Testis (tissue), 3 donors: ENCODE results near the gene ARL5A. TPM values are rescaled to one million over a fixed set of nuclear protein-coding genes. Genes with fewer than 3 reads are reported as not detected.

Experiments used
- DNase-seq: peaks from one replicate; pipeline ENCODE4 v3.0.0-alpha.2; 2019
- H3K27ac ChIP-seq, 2 donors: fragments of 200-600 bp; sonication (generic); one replicate each; pipeline ENCODE4 v1.5.1; 2019
- H3K27me3 ChIP-seq: fragments of 200-600 bp; sonication (generic); one replicate; pipeline ENCODE4 v1.5.1; 2019
- H3K36me3 ChIP-seq: fragments of 200-600 bp; sonication (generic); one replicate; pipeline ENCODE4 v1.5.1; 2017; ENCODE audit warnings: low read depth; ENCODE audit errors: missing control alignments
- H3K4me1 ChIP-seq: fragments of 200-600 bp; sonication (generic); one replicate; pipeline ENCODE4 v1.5.1; 2019
- H3K4me3 ChIP-seq, 2 donors: fragments of 200-600 bp; sonication (generic); one replicate each; pipeline ENCODE4 v1.5.1; 2017 to 2019
- H3K9me3 ChIP-seq: fragments of 200-600 bp; sonication (generic); one replicate; pipeline ENCODE4 v1.5.1; 2017
- CTCF ChIP-seq, 3 experiments: fragments of 450-650 bp in 2 of 3; fragments of 200-600 bp in 1 of 3; sonication (generic) in 1 of 3; IDR thresholded peaks; one replicate each; pipeline ENCODE4 v1.5.1; 2016 to 2019; ENCODE audit warnings: antibody characterized with exemption in 3 of 3, mild to moderate bottlenecking in 2 of 3, moderate library complexity in 1 of 3
- POLR2A ChIP-seq: fragments of 450-650 bp; IDR thresholded peaks from one replicate; pipeline ENCODE4 v1.6.1; 2017; ENCODE audit warnings: antibody characterized with exemption, mild to moderate bottlenecking, moderate library complexity
- WGBS, 2 donors: methylation state at CpG; one replicate each; pipeline ENCODE4 v1.1.5; 2018; 5-methylcytosine and 5-hydroxymethylcytosine counted together
- intact Hi-C: fragments of 100-400 bp; cut with DNase I; formaldehyde crosslinking; loops from one replicate; pipeline ENCODE4 v1.15.1; 2023; ENCODE audit warnings: low total_unique reads
- polyA plus RNA-seq: library from polyadenylated mRNA; stranded (reverse); fragments of 350-450 nt; fragmentation: Illumina TruSeq; extraction: RNeasy Lipid Tissue Mini Kit (QIAGEN cat#74804); gene quantifications from one replicate; pipeline ENCODE4 v1.2.3, GENCODE V29; 2014; ENCODE audit warnings: low read depth, low replicate concordance; ENCODE audit not compliant: insufficient read depth
- total RNA-seq, 2 donors: library from RNA; depleted of rRNA; stranded (reverse); fragments of >200 nt; gene quantifications; one replicate each; pipeline ENCODE4 v1.2.3, GENCODE V29; 2016

The ARL5A gene
- total and polyA plus RNA-seq, 3 donors from 2014 or later: 19.1 to 34.0 (median 27.5) TPM

- WGBS, 2 donors: 92 to 94% methylated on average over 9 of the region's 9 CpGs
- no peak for TF ChIP-seq POLR2A
- no peak for TF ChIP-seq CTCF (IDR thresholded peaks at IDR 0.05)
- Histone ChIP-seq H3K27me3 (no peaks in the 10 kb centered on the region), H3K27ac (no peak overlapping the region), H3K36me3 (no peaks in the 10 kb centered on the region), H3K9me3 (no peaks in the 10 kb centered on the region), H3K4me1 (no peaks in the 10 kb centered on the region), H3K4me3 (no peak overlapping the region)
- DNase-seq: no peak
- intact Hi-C loops: no loop called here
Observed at GRCh38 chr2:151815821-151816489, 12.3 kb downstream of the ARL5A start.

- H3K27me3 ChIP-seq: no peaks in the 10 kb centered on the region
- no peak for DNase-seq
- no peak overlapping the region for H3K27ac ChIP-seq
- no peak overlapping the region for H3K4me3 ChIP-seq
- WGBS, 2 donors: 91 to 96% methylated on average over 1 of the region's 1 CpG
- no peaks in the 10 kb centered on the region for H3K36me3 ChIP-seq
- H3K4me1 ChIP-seq: no peaks in the 10 kb centered on the region
- no peaks in the 10 kb centered on the region for H3K9me3 ChIP-seq
- intact Hi-C loops: no loop called here
- TF ChIP-seq POLR2A: no peak
- no peak for TF ChIP-seq CTCF (IDR thresholded peaks at IDR 0.05)
Observed at GRCh38 chr2:151810489-151810888, 17.7 kb downstream of the ARL5A start.

- intact Hi-C loops: no loop called here
- Histone ChIP-seq H3K36me3 (no peaks in the 10 kb centered on the region), H3K27ac (no peak overlapping the region), H3K27me3 (no peaks in the 10 kb centered on the region), H3K4me1 (no peaks in the 10 kb centered on the region), H3K4me3 (no peak overlapping the region), H3K9me3 (no peaks in the 10 kb centered on the region)
- 68 to 84% methylated on average over 1 of the region's 1 CpG for WGBS, 2 donors
- no peak for DNase-seq
- TF ChIP-seq POLR2A: no peak
- no peak for TF ChIP-seq CTCF (IDR thresholded peaks at IDR 0.05)
Observed at GRCh38 chr2:151809073-151809383, 19.2 kb downstream of the ARL5A start.

- H3K36me3 ChIP-seq: no peaks in the 10 kb centered on the region
- intact Hi-C loops: no loop called here
- TF ChIP-seq POLR2A: no peak
- TF ChIP-seq CTCF (IDR thresholded peaks at IDR 0.05): peak in 1 of 3 experiments; percentile 9
- no peaks in the 10 kb centered on the region for H3K4me1 ChIP-seq
- H3K9me3 ChIP-seq: no peaks in the 10 kb centered on the region
- 80 to 85% methylated on average over 5 of the region's 5 CpGs for WGBS, 2 donors
- H3K27me3 ChIP-seq: no peaks in the 10 kb centered on the region
- no peak overlapping the region for H3K27ac ChIP-seq
- H3K4me3 ChIP-seq: no peak overlapping the region
- no peak for DNase-seq
Observed at GRCh38 chr2:151808258-151809072, 19.8 kb downstream of the ARL5A start.

- H3K27me3 ChIP-seq: no peaks in the 10 kb centered on the region
- intact Hi-C loops: no loop called here
- no peak for TF ChIP-seq POLR2A
- no peak for TF ChIP-seq CTCF (IDR thresholded peaks at IDR 0.05)
- H3K27ac ChIP-seq: no peak overlapping the region
- H3K4me1 ChIP-seq: no peaks in the 10 kb centered on the region
- H3K4me3 ChIP-seq: no peak overlapping the region
- H3K9me3 ChIP-seq: no peaks in the 10 kb centered on the region
- no peaks in the 10 kb centered on the region for H3K36me3 ChIP-seq
- DNase-seq: no peak
Observed at GRCh38 chr2:151805961-151806360, 22.3 kb downstream of the ARL5A start.
